Activated CD4-positive, alpha-beta T cell treated with anti-CD3 and anti-CD28 coated beads, Interleukin-2, amount 10 ng/mL, durations not matched to agents 24 days and 14 days (primary cell): ENCODE data around the gene KCTD5. TPM values are rescaled to one million over a fixed set of nuclear protein-coding genes. Genes with fewer than 3 reads are reported as not detected.
"Not testable (repeated sequence)": the region's sequence is repeated elsewhere in the genome, so short reads cannot be mapped to it uniquely, and the experiment has no call there.

ENCODE experiments used
- DNase-seq: peaks from one replicate; pipeline ENCODE4 v3.0.0; 2022
- H3K27ac Mint-ChIP-seq: one replicate; pipeline ENCODE4 v1.8.0; 2022; ENCODE audit warnings: mild to moderate bottlenecking, mixed read lengths
- H3K27me3 Mint-ChIP-seq: one replicate; pipeline ENCODE4 v1.8.0; 2022; ENCODE audit warnings: mixed read lengths
- H3K36me3 Mint-ChIP-seq: one replicate; pipeline ENCODE4 v1.8.0; 2022; ENCODE audit warnings: low read depth, mild to moderate bottlenecking, mixed read lengths
- H3K4me1 Mint-ChIP-seq: one replicate; pipeline ENCODE4 v1.8.0; 2021; ENCODE audit warnings: mixed read lengths
- H3K4me3 Mint-ChIP-seq: one replicate; pipeline ENCODE4 v1.8.0; 2022; ENCODE audit warnings: mild to moderate bottlenecking, moderate library complexity, mixed read lengths
- H3K9me3 Mint-ChIP-seq: one replicate; pipeline ENCODE4 v1.8.0; 2021; ENCODE audit warnings: mixed read lengths
- intact Hi-C: fragments of 100-400 bp; cut with micrococcal nuclease; formaldehyde crosslinking; loops from one replicate; pipeline ENCODE4 v1.15.1; 2023
- total RNA-seq: library from RNA; stranded (reverse); gene quantifications from 2 replicates; pipeline ENCODE4 v1.2.3, GENCODE V29; 2022

KCTD5 gene, protein sequence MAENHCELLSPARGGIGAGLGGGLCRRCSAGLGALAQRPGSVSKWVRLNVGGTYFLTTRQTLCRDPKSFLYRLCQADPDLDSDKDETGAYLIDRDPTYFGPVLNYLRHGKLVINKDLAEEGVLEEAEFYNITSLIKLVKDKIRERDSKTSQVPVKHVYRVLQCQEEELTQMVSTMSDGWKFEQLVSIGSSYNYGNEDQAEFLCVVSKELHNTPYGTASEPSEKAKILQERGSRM
- 54.4 and 57.0 TPM in 2 replicates for total RNA-seq

DNA sequence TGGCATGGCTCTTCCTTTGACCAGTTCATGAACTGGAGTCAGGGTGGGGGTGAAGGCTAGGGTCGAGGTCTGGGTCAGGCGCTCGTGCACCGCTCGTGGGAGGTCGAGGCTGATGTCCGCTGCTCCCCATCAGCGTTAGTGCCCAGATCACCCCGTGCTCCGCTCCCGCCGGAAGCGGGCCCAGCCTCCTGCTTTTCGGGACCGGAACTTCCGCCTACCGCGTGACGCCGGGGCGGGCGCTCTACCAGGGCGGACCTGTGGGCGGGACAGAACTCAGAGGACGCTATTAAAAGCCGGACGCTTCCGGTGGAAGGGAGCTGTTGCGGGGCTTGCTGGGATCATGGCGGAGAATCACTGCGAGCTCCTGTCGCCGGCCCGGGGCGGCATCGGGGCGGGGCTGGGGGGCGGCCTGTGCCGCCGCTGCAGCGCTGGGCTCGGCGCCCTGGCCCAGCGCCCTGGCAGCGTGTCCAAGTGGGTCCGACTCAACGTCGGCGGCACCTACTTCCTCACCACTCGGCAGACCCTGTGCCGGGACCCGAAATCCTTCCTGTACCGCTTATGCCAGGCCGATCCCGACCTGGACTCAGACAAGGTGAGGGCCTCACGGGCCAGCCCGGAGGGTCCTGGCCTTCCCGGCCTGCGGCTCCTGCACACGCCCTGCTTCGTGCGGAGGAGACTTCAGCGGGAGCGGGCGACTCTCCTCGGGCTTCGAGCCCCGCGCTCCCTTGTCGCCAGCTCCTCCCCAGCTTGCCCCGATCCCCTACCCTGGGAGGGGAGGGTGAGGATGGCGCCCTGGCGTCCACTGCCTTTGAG, at the start of gene KCTD5:
TSS of gene KCTD5 (plus strand) at position 315 of the 813 bp plus-strand sequence. CDS start at position 341, 26 bp downstream.
- peaks cover 9% of the 10 kb centered on the region for H3K36me3 Mint-ChIP-seq
- intact Hi-C loops, result loop anchor here (1.0 to 2.0 kb wide), 3 partner anchors 9 to 70 kb away; partner anchors contain the start of genes PRSS27 and SRRM2
- H3K4me3 Mint-ChIP-seq, result peak within 1 kb of the TSS; percentile 100
- peak within 1 kb of the TSS; percentile 89 for H3K27ac Mint-ChIP-seq
- no peaks in the 10 kb centered on the region for H3K27me3 Mint-ChIP-seq
- DNase-seq, result peak; percentile 99
- H3K9me3 Mint-ChIP-seq, result no peaks in the 10 kb centered on the region
- H3K4me1 Mint-ChIP-seq, result peaks cover 22% of the 10 kb centered on the region

DNA sequence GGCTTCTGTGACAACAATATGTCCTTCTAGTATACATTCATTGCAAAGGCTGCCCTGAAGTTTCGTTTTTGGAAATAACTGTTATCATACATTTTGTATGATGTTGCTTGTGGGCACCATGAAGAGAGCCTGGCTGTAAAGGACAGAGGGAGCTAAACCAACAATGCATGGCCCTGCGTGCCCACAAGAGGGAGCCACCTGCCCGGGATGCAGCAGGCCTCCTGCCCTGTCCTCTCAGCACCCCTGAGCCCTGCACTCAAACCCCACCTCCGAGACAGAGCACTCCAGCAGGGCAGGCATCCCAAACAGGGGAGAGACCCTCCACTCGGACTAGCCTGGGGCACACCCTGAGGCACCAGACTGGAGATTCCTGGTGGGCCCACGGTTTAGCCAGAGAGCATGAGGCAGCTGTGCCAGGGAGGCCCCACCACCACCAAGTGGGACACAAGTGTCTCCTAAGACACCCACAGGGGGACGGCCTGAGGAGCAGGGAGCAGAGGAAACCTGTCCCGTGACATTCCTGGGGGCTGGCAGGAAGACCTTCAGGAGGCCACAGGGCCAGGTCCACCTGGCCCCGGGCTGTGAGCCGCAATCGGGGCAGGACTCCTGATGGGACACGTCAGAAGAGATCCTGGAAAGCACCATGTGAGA, 43.1 kb upstream of the KCTD5 start:
- H3K27ac Mint-ChIP-seq, H3K36me3 Mint-ChIP-seq, H3K4me3 Mint-ChIP-seq, intact Hi-C loops, H3K9me3 Mint-ChIP-seq, H3K4me1 Mint-ChIP-seq, H3K27me3 Mint-ChIP-seq: not testable (repeated sequence)
- DNase-seq, result peak; percentile 84

DNA sequence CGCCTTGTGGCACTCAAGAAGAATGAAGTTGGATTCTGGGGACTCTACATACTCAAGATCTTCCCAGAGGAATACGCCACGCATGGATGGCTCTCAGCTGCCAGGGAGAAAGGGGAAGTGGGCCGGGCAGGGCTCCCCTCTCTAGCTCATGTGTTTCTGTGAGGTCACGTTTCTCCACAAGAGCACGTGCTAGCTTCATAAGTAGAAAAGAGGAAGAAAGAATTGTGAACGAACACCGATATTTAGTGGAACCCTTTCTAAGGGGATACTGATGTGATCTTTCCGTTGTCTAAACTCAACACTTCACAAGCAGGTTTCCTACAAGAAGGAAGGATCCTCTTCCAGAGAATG, 42.6 kb upstream of the KCTD5 start:
- H3K27me3 Mint-ChIP-seq, H3K4me3 Mint-ChIP-seq, H3K36me3 Mint-ChIP-seq: not testable (repeated sequence)

DNA sequence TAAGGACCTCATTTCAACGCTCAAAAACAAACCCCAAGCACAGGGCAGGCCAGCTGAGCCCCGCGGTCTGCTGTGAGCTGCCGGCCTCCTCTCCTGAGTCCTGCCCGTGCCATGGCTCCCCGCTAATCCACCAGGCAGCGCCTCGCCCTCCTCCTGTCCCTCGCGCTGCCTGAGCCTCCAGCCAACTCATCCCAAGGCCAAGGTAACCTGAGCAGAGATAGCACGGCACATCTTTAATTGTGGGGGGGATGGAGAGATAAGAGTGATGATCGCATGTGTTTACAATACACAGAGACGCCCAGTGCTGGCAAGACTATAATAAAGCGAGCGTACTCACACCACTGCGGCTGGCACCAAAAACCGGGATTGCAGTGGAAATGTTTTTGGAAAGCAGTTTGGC, 39.8 kb upstream of the KCTD5 start:
- intact Hi-C loops, H3K4me1 Mint-ChIP-seq, H3K4me3 Mint-ChIP-seq, H3K27ac Mint-ChIP-seq, DNase-seq, H3K36me3 Mint-ChIP-seq, H3K9me3 Mint-ChIP-seq, H3K27me3 Mint-ChIP-seq: not testable (repeated sequence)

More for the DNA sequence above, 42.6 kb upstream of the KCTD5 start:
- H3K27ac Mint-ChIP-seq, DNase-seq, intact Hi-C loops, H3K4me1 Mint-ChIP-seq, H3K9me3 Mint-ChIP-seq: not testable (repeated sequence)

DNA sequence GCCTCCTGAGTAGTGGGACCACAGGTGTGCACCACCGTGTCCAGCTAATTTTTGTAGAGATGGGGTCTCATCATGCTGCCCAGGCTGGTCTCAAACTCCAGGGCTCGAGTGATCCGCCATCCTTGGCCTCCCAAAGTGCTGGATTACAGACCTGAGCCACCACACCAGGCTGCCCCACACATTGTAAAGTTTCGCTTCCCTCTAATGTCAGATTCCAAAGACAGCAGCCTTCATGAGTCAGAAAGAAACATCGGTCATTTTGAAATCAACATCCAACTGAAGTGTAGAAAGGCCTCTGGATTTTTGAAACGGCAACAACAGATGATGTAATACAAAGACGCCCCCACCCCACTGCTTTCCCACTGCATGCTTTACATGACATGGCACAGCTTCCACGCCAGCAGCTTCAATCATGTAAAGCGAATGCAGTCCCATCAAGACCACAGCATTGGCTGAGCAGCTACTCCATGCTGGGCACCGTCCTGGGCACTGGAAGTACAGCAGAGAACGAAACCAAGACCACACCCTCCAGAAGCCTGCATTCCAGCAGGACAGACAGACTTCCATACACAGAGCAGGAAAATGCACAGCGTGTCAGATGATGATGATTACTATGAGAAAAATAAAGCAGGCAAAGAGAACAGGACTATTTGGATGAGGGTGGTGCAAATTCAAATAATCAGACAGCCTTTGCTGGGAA, 37.4 kb upstream of the KCTD5 start:
- not testable (repeated sequence) for DNase-seq, H3K4me1 Mint-ChIP-seq

DNA sequence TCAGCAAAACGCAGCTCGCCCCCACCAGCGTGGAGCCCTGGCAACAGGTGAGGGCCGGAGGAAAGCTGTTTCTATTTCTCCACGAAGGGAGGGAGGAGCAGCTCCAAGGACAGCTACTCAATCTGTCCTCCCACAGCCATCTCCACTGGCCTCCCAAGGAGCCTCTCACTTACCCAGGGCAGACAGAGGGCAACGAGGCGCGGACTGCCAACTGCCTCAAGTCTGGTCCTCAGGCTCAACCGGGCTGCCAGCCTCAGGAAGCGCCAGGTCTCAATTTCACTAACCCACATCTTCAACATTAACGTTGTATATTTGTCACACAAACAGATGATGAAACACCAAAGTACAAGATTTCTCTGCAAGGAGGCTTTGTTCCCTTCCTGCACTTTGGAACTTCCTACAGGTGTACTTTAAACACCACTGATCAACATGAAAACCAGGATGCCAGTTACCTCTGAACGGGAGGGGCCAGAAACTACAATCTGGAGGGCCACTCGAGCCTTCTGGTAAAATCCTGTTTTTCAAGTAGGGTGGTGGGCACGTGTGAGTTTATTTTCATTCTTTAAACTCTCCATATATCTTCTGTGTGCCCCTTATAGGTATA, 31.0 kb upstream of the KCTD5 start:
- H3K27ac Mint-ChIP-seq, intact Hi-C loops, H3K4me3 Mint-ChIP-seq, H3K4me1 Mint-ChIP-seq, H3K9me3 Mint-ChIP-seq, H3K27me3 Mint-ChIP-seq, H3K36me3 Mint-ChIP-seq, DNase-seq: not testable (repeated sequence)

More for the DNA sequence above, 37.4 kb upstream of the KCTD5 start:
- H3K4me3 Mint-ChIP-seq, intact Hi-C loops, H3K9me3 Mint-ChIP-seq, H3K27me3 Mint-ChIP-seq, H3K36me3 Mint-ChIP-seq, H3K27ac Mint-ChIP-seq: not testable (repeated sequence)

DNA sequence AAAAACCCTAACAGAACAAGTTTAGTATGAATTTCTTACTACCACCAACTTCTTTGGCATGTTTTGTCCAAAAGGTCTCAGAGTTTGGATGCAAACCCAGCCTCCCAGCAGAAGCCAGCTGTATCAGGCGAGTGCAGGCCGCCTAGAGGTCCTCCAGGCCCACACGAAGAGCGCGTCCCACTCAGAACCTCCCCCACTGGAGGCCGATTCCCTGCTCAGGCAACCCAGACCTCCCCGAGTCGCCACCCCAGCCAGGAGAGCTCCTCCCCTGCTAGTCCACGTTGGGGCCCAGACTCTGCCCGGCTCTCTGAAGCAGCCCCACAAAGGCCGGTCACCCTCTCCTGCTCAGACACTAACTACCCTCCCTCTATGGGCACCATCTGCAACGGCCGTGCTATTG, 28.4 kb upstream of the KCTD5 start:
- H3K36me3 Mint-ChIP-seq, intact Hi-C loops, H3K27me3 Mint-ChIP-seq, H3K4me3 Mint-ChIP-seq, H3K4me1 Mint-ChIP-seq, DNase-seq, H3K27ac Mint-ChIP-seq, H3K9me3 Mint-ChIP-seq: not testable (repeated sequence)

DNA sequence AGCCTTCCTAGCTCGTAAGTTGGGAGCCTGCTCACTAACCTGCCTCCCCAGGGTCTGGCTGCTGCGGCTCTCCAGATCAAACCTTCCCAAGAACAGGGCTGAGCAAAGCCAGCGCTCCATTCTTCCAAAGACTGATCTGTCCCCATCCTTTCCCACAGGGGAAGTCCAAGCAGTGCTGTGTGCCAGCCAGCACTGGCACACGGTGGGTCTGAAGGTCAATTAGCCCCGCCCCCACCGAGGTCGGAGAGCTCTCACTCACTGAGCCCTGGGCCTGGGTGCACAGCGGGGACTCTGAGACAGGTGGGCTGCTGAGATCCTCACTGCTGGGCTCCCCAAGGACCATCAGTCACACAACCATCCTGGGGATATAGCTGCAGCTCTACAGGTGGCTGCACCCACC, 27.4 kb upstream of the KCTD5 start:
- intact Hi-C loops, H3K27ac Mint-ChIP-seq, H3K4me1 Mint-ChIP-seq, H3K4me3 Mint-ChIP-seq, H3K27me3 Mint-ChIP-seq, H3K9me3 Mint-ChIP-seq, DNase-seq, H3K36me3 Mint-ChIP-seq: not testable (repeated sequence)

DNA sequence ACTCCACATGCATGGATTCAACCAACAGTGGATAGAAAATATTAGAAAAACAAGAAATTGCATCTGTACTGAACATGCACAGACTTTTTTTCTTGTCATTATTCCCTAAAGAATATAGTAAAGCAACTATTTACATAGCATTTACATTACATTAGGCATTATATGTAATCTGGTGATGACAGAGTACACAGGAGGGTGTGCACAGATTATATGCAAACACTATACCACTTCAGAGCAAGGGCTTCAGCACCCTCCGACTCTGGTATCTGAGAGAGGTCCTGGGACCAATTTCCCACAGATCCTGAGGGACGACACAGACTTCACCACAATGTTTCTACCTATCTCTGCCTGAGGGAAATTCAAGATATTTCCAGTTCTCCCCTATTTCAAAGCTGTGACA, 25.3 kb upstream of the KCTD5 start:
- no peak overlapping the region for H3K4me3 Mint-ChIP-seq
- intact Hi-C loops, result no loop called here
- no peak overlapping the region for H3K27ac Mint-ChIP-seq
- H3K9me3 Mint-ChIP-seq, result no peaks in the 10 kb centered on the region
- no peaks in the 10 kb centered on the region for H3K36me3 Mint-ChIP-seq
- peak; percentile 37 for DNase-seq
- H3K27me3 Mint-ChIP-seq, result peaks cover 4% of the 10 kb centered on the region
- H3K4me1 Mint-ChIP-seq, result peaks cover 7% of the 10 kb centered on the region

DNA sequence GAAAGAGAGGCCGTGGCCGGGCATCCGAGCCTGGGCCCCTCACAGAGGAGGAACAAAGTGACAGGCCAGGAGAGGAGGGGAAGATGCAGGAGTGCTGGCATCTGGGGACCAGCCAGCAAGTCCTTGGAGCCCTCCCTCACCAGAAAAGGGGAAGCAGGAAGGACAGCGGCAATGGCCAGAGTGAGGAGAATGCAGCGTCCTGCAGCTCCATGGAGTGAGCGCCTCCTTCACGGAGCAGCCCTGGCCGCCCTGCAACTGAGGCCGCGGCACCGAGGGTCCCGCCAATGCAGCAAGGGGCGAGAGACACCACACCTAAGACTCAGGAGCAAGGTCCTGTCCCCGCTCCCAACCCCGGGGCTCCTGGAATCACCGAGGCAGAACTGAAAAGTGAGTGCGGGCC, 24.5 kb upstream of the KCTD5 start:
- H3K9me3 Mint-ChIP-seq, H3K36me3 Mint-ChIP-seq, DNase-seq, H3K27ac Mint-ChIP-seq, intact Hi-C loops, H3K4me1 Mint-ChIP-seq, H3K4me3 Mint-ChIP-seq, H3K27me3 Mint-ChIP-seq: not testable (repeated sequence)

DNA sequence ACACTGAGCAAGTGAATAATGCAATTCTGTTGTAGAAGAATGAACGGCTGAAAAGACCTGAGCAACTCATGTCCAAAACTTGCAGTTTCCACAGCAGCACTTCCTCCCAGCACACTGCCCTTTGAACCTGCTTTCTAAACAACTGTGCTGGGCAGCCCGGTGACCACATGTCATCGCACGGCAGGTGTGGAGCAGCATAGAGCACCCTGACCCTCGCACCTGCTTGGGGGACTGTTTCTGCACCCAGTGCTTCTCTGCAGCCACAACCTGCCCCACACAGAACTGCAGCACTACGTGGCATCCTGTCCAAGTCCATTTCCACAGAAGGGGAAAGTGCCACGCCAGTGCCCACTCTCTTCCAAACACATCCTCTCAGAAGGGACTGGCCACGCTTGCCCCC, 22.8 kb upstream of the KCTD5 start:
- H3K4me1 Mint-ChIP-seq, result peaks cover 24% of the 10 kb centered on the region
- H3K27me3 Mint-ChIP-seq, H3K4me3 Mint-ChIP-seq, H3K27ac Mint-ChIP-seq, H3K9me3 Mint-ChIP-seq, DNase-seq, intact Hi-C loops: not testable (repeated sequence)
- H3K36me3 Mint-ChIP-seq, result peaks cover 14% of the 10 kb centered on the region

DNA sequence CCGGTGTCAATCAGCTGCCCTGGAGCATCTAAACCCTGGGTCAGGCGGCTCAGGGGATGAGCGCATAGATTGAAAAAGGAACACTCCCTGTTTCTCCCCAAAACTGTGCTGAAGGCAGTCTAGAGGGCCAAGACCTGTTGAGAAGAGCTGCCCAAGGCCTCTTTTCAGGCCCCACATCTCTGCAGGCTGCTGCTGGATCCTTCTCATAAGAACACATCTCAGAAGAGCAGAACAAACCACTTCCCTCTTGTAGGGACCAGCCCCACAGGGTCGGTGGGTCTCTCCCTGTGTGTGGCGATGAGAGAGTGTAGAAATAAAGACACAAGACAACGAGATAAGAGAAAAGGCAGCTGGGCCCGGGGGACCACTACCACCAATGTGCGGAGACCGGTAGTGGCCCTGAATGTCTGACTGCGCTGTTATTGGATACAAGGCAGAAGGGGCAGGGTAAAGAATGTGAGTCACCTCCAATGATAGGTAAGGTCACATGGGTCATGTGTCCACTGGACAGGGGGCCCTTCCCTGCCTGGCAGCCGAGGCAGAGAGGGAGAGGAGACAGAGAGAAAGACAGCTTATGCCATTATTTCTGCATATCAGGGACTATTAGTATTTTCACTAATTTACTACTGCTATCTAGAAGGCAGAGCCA, 22.2 kb upstream of the KCTD5 start:
- H3K27me3 Mint-ChIP-seq, H3K9me3 Mint-ChIP-seq, intact Hi-C loops, H3K4me3 Mint-ChIP-seq: not testable (repeated sequence)
- Mint-ChIP-seq H3K4me1 (peaks cover 24% of the 10 kb centered on the region), H3K36me3 (peaks cover 18% of the 10 kb centered on the region), H3K27ac (peak overlapping the region; percentile 27)
- peak; percentile 43 for DNase-seq

DNA sequence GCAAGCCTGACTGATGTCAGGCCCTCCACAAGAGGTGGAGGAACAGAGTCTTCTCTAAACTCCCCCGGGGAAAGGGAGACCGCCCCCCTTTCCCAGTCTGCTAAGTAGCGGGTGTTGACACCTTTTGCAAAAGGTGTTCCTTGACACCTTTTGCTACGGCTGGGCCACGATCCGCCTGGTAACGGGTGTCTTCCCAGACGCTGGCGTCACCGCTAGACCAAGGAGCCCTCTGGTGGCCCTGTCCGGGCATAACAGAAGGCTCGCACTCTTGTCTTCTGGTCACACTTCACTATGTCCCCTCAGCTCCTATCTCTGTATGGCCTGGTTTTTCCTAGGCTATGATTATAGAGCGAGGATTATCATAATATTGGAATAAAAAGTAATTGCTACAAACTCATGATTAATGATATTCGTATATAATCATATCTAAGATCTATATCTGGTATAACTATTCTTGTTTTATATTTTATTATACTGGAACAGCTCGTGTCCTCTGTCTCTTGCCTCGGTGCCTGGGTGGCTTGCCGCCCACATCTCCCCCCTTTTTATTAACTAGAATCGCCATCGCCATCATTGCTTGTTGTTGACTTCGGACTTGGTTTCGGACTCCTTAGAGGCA, 21.5 kb upstream of the KCTD5 start:
- H3K4me1 Mint-ChIP-seq, result peaks cover 24% of the 10 kb centered on the region

More for the DNA sequence above, 21.5 kb upstream of the KCTD5 start:
- H3K4me3 Mint-ChIP-seq, H3K27ac Mint-ChIP-seq, H3K9me3 Mint-ChIP-seq, H3K27me3 Mint-ChIP-seq, intact Hi-C loops: not testable (repeated sequence)
- peak; percentile 69 for DNase-seq
- peaks cover 18% of the 10 kb centered on the region for H3K36me3 Mint-ChIP-seq
